Measurements from ENCODE around the gene MANEA. TPM values are rescaled to one million over a fixed set of nuclear protein-coding genes. Genes with fewer than 3 reads are reported as not detected.

The MANEA gene
- total RNA-seq, 1 experiment from 2014 or later, result 13.9 TPM

DNA sequence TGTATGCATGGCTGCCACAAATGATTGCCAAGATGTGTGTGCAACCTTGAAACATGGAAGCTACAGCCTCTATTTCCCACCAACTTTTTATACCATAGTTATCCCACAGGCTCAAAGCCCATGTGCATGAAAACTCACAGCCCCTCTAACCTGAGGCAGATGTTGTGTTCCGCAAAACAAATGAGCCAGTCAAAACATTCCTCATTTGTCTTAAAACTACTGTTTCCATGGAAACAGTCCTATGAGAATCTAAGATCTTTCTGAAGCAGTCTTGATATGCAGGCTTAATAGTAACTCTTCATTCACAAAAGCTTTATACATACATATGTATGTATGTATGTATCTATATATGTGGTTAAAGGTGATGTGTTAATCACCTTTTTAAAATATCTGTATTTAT is 31.2 kb upstream of the MANEA start:
- no peaks in the 10 kb centered on the region for H4K20me1 ChIP-seq (ENCODE audit: insufficient read depth)
- H3K27ac ChIP-seq (ENCODE audit: low read depth, low read length), result no peak overlapping the region
- H3K36me3 ChIP-seq (ENCODE audit: control insufficient read depth in 1 of 2, insufficient read depth in 2 of 2, low read length in 2 of 2), result no peaks in the 10 kb centered on the region
- ATAC-seq, result no peak
- no peaks in the 10 kb centered on the region for H3K4me1 ChIP-seq (ENCODE audit: control insufficient read depth in 1 of 2, insufficient read depth in 2 of 2, low read length in 2 of 2)
- BruUV-seq (replicated peaks), result no TSS peak
- no peaks in the 10 kb centered on the region for H3K9me3 ChIP-seq (ENCODE audit: control insufficient read depth in 1 of 2, insufficient read depth in 1 of 2, low read depth in 1 of 2, low read length in 2 of 2)
- H3K79me2 ChIP-seq (ENCODE audit: insufficient read depth, low read length), result no peaks in the 10 kb centered on the region
- H3K4me3 ChIP-seq (replicated peaks in 1 of 2; ENCODE audit: low read depth in 1 of 2, low read length in 2 of 2), result no peak overlapping the region
- no peak overlapping the region for H3K4me2 ChIP-seq (ENCODE audit: low read length)
- no peak overlapping the region for H2AFZ ChIP-seq (ENCODE audit: low read depth, low read length, poor library complexity, severe bottlenecking)
- no peaks in the 10 kb centered on the region for H3K9me2 ChIP-seq (ENCODE audit: insufficient read depth)
- H3K9ac ChIP-seq (ENCODE audit: low read length), result no peak overlapping the region
- intact Hi-C loops (cut with micrococcal nuclease), result no loop called here
- ChIA-PET RAD21 (ENCODE audit: low non-redundant PET in 1 of 2, low total read pairs in 2 of 2, uncharacterized antibody in 2 of 2, unreplicated experiment in 2 of 2) (no interaction called here), POLR2A (no interaction called here), CTCF (no interaction called here)
- DNase-seq (ENCODE audit: low read depth, low spot score), result no peak
- H3K27me3 ChIP-seq (ENCODE audit: insufficient read depth, low read length), result no peaks in the 10 kb centered on the region
- TF ChIP-seq FOSL1 (IDR thresholded peaks at IDR 0.05; ENCODE audit: low read depth), result no peak
- no peak for TF ChIP-seq EZH2phosphoT487 (IDR thresholded peaks at IDR 0.05; ENCODE audit: borderline replicate concordance)
- TF ChIP-seq SRF (IDR thresholded peaks at IDR 0.05; ENCODE audit: low read depth), result no peak
- TF ChIP-seq, protein P1, sequence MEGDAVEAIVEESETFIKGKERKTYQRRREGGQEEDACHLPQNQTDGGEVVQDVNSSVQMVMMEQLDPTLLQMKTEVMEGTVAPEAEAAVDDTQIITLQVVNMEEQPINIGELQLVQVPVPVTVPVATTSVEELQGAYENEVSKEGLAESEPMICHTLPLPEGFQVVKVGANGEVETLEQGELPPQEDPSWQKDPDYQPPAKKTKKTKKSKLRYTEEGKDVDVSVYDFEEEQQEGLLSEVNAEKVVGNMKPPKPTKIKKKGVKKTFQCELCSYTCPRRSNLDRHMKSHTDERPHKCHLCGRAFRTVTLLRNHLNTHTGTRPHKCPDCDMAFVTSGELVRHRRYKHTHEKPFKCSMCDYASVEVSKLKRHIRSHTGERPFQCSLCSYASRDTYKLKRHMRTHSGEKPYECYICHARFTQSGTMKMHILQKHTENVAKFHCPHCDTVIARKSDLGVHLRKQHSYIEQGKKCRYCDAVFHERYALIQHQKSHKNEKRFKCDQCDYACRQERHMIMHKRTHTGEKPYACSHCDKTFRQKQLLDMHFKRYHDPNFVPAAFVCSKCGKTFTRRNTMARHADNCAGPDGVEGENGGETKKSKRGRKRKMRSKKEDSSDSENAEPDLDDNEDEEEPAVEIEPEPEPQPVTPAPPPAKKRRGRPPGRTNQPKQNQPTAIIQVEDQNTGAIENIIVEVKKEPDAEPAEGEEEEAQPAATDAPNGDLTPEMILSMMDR (IDR thresholded peaks at IDR 0.05 in 2 of 3, conservative IDR thresholded peaks at IDR 0.05 in 1 of 3; ENCODE audit: borderline replicate concordance in 1 of 3, insufficient read depth in 1 of 3, low read depth in 2 of 3, low read length in 2 of 3), result no peak
- TF ChIP-seq ELF1 (IDR thresholded peaks at IDR 0.05; ENCODE audit: borderline replicate concordance, low read depth), result no peak
- no peak for TF ChIP-seq SIN3A (IDR thresholded peaks at IDR 0.05; ENCODE audit: low read depth)
- no peak for TF ChIP-seq CBX3 (IDR thresholded peaks at IDR 0.05; ENCODE audit: low read depth)
- no peak for TF ChIP-seq EGR1 (IDR thresholded peaks at IDR 0.05; ENCODE audit: low read depth)
- no peak for TF ChIP-seq ZFX (IDR thresholded peaks at IDR 0.05)
- TF ChIP-seq, protein P2, sequence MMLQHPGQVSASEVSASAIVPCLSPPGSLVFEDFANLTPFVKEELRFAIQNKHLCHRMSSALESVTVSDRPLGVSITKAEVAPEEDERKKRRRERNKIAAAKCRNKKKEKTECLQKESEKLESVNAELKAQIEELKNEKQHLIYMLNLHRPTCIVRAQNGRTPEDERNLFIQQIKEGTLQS (IDR thresholded peaks at IDR 0.05), result no peak
- TF ChIP-seq, protein P3, sequence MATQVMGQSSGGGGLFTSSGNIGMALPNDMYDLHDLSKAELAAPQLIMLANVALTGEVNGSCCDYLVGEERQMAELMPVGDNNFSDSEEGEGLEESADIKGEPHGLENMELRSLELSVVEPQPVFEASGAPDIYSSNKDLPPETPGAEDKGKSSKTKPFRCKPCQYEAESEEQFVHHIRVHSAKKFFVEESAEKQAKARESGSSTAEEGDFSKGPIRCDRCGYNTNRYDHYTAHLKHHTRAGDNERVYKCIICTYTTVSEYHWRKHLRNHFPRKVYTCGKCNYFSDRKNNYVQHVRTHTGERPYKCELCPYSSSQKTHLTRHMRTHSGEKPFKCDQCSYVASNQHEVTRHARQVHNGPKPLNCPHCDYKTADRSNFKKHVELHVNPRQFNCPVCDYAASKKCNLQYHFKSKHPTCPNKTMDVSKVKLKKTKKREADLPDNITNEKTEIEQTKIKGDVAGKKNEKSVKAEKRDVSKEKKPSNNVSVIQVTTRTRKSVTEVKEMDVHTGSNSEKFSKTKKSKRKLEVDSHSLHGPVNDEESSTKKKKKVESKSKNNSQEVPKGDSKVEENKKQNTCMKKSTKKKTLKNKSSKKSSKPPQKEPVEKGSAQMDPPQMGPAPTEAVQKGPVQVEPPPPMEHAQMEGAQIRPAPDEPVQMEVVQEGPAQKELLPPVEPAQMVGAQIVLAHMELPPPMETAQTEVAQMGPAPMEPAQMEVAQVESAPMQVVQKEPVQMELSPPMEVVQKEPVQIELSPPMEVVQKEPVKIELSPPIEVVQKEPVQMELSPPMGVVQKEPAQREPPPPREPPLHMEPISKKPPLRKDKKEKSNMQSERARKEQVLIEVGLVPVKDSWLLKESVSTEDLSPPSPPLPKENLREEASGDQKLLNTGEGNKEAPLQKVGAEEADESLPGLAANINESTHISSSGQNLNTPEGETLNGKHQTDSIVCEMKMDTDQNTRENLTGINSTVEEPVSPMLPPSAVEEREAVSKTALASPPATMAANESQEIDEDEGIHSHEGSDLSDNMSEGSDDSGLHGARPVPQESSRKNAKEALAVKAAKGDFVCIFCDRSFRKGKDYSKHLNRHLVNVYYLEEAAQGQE (IDR thresholded peaks at IDR 0.05; ENCODE audit: low read depth), result no peak
- TF ChIP-seq, protein P4, sequence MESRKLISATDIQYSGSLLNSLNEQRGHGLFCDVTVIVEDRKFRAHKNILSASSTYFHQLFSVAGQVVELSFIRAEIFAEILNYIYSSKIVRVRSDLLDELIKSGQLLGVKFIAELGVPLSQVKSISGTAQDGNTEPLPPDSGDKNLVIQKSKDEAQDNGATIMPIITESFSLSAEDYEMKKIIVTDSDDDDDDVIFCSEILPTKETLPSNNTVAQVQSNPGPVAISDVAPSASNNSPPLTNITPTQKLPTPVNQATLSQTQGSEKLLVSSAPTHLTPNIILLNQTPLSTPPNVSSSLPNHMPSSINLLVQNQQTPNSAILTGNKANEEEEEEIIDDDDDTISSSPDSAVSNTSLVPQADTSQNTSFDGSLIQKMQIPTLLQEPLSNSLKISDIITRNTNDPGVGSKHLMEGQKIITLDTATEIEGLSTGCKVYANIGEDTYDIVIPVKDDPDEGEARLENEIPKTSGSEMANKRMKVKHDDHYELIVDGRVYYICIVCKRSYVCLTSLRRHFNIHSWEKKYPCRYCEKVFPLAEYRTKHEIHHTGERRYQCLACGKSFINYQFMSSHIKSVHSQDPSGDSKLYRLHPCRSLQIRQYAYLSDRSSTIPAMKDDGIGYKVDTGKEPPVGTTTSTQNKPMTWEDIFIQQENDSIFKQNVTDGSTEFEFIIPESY (IDR thresholded peaks at IDR 0.05; ENCODE audit: extremely low read depth, insufficient replicate concordance, low read length), result no peak
- TF ChIP-seq, protein P5, sequence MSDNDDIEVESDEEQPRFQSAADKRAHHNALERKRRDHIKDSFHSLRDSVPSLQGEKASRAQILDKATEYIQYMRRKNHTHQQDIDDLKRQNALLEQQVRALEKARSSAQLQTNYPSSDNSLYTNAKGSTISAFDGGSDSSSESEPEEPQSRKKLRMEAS (IDR thresholded peaks at IDR 0.05), result no peak
